Activated T-helper 1 cell treated with anti-CD3 and anti-CD28 coated beads, Interleukin-12 subunit alpha, Interleukin-12 subunit beta, Interleukin-2, Interleukin-4 antibody, amounts not matched to agents 30 ng/mL and 10 ng/mL and 1 ng/mL, durations not matched to agents 14 hours and 24 hours and 36 hours (primary cell): Measurements from ENCODE around the gene C1orf50. TPM values are rescaled to one million over a fixed set of nuclear protein-coding genes. Genes with fewer than 3 reads are reported as not detected.
A peak's percentile ranks its signal among the peaks of the same experiment; 100 is the strongest.
"Not testable (repeated sequence)": the region's sequence is repeated elsewhere in the genome, so short reads cannot be mapped to it uniquely, and the experiment has no call there.

Experiments used
- DNase-seq: peaks from one replicate; pipeline ENCODE4 v3.0.0; 2021; ENCODE audit warnings: low spot score
- H3K27ac Mint-ChIP-seq: one replicate; pipeline ENCODE4 v1.8.0; 2021; ENCODE audit warnings: mild to moderate bottlenecking, mixed read lengths
- H3K27me3 Mint-ChIP-seq: one replicate; pipeline ENCODE4 v1.8.0; 2022; ENCODE audit warnings: mild to moderate bottlenecking, moderate library complexity, mixed read lengths; ENCODE audit not compliant: insufficient read depth
- H3K36me3 Mint-ChIP-seq: one replicate; pipeline ENCODE4 v1.8.0; 2021; ENCODE audit warnings: low read depth, mixed read lengths
- H3K4me1 Mint-ChIP-seq: one replicate; pipeline ENCODE4 v1.8.0; 2021; ENCODE audit warnings: low read depth, mixed read lengths
- H3K4me3 Mint-ChIP-seq: one replicate; pipeline ENCODE4 v1.8.0; 2021; ENCODE audit warnings: mild to moderate bottlenecking, moderate library complexity, mixed read lengths
- H3K9me3 Mint-ChIP-seq: one replicate; pipeline ENCODE4 v1.8.0; 2021; ENCODE audit warnings: mixed read lengths
- intact Hi-C: fragments of 100-400 bp; cut with micrococcal nuclease; formaldehyde crosslinking; loops from one replicate; pipeline ENCODE4 v1.15.1; 2024
- total RNA-seq: library from RNA; stranded (reverse); gene quantifications from 2 replicates; pipeline ENCODE4 v1.2.3, GENCODE V29; 2022

The C1orf50 gene
- 6.4 and 7.6 TPM in 2 replicates for total RNA-seq

DNA sequence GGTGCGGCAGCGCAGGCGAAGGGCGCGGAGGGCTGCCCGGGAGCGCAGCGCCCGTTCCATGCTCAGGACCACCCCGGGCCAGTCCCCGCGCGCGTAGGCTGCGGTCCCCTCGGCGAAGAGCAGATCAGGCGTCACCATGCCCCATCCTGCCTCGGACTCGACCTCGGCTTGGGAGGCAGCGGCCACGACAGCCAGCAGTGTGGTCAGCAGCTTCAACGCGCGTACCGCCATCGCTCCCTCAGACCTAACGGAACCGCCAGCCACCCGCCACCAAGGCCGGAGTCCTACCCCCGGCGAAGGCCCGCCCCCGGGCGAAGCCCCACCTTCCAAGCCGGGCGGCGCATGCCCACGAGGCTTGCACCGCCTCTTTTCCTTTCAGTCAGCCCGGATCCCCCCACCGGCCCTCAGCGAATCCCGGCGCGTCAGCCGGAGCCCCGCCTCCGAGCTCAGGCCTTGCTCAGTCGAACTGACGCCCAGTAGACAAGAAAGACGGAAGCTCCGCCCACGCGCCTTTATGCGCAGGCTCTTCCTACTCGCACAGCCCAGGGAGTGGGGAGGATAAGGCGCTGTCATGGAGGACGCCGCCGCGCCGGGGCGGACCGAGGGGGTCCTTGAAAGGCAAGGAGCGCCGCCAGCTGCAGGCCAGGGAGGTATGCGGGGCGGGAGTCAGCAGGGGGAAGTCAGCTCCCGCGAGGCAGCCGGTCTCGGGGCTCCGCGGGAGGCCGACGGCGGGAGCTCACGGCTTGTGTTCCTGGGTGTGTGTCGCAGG, at the start of gene C1orf50, which contains the start of gene P3H1:
Gene C1orf50 (plus strand): TSS at position 509 of the 769 bp plus-strand sequence. CDS start 63 bp downstream, at position 572.
Gene P3H1 (minus strand): TSS at position 288 of the 769 bp plus-strand sequence. CDS start 57 bp downstream, at position 231.
- no peak within 1 kb of the TSS for H3K4me3 Mint-ChIP-seq
- H3K27ac Mint-ChIP-seq: peak within 1 kb of the TSS; percentile 93
- H3K36me3 Mint-ChIP-seq: peaks cover 14% of the 10 kb centered on the region
- intact Hi-C loops: loop anchor here (1.0 to 5.0 kb wide), 13 partner anchors 11 to 1445 kb away; partner anchors contain the start of genes CDC20, CFAP57, DMAP1 and EBNA1BP2
- H3K4me1 Mint-ChIP-seq: peaks cover 21% of the 10 kb centered on the region
- H3K27me3 Mint-ChIP-seq: no peaks in the 10 kb centered on the region
- DNase-seq: peak; percentile 100
- no peaks in the 10 kb centered on the region for H3K9me3 Mint-ChIP-seq

DNA sequence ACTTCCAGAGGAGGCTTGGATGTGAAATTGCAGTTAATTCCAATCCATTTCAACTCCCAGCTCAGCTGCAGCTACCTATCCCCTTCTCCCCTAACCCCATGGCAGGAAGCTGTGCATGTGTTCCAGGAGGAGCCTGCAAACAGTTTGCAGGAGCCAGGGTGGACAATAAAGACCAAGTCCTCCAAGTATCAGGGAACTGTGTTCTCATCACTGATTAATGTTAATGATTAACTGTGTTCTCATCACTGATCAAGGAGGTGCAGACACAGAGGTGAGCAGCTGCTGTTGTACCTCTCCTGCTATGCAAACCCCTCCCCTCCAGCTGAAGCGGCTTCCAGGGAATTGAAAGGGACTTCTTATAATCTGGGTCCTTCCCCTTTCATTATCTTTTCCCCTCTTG, 46.2 kb upstream of the C1orf50 start:
- H3K27me3 Mint-ChIP-seq: no peaks in the 10 kb centered on the region
- intact Hi-C loops: no loop called here
- H3K27ac Mint-ChIP-seq: no peak overlapping the region
- H3K4me1 Mint-ChIP-seq: peaks cover 6% of the 10 kb centered on the region
- H3K4me3 Mint-ChIP-seq: no peak overlapping the region
- DNase-seq: no peak
- H3K9me3 Mint-ChIP-seq: peaks cover 4% of the 10 kb centered on the region
- peaks cover 22% of the 10 kb centered on the region for H3K36me3 Mint-ChIP-seq

DNA sequence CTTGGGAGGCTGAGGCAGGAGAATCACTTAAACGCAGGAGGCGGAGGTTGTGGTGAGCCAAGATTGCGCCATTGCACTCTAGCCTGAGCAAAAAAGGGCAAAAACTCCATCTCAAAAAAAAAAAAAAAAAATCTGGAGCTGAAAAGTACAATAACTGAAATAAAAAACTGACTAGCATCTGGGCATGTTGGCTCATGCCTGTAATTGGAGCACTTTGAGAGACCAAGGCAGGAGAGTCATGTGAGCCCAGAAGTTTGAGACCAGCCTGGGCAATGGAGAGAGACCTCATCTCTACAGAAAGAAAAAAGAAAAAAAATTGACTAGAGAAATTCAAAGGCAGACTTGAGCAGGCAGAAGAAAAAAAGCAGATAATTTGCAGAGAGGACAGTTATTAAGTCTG, 45.1 kb upstream of the C1orf50 start:
- peaks cover 14% of the 10 kb centered on the region for H3K36me3 Mint-ChIP-seq
- no peak for DNase-seq
- no peaks in the 10 kb centered on the region for H3K9me3 Mint-ChIP-seq
- peaks cover 6% of the 10 kb centered on the region for H3K4me1 Mint-ChIP-seq
- H3K4me3 Mint-ChIP-seq: no peak overlapping the region
- intact Hi-C loops: no loop called here
- no peaks in the 10 kb centered on the region for H3K27me3 Mint-ChIP-seq
- no peak overlapping the region for H3K27ac Mint-ChIP-seq

DNA sequence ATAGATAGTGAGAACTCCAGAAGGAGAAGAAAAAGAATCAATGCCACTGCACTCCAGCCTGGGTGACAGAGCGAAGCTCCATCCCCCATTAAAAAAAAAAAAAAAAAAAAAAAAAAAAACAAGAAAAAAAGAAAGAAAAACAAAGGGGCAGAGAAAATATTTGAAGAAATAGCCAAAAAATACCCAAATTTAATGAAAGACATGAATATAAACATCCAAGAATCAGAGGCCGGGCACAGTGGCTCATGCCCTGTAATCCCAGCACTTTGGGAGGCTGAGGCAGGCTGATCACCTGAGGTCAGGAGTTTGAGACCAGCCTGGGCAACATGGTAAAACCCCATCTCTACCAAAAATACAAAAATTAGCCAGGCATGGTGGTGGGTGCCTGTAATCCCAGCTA, 44.6 kb upstream of the C1orf50 start:
- H3K27ac Mint-ChIP-seq, DNase-seq, intact Hi-C loops, H3K36me3 Mint-ChIP-seq, H3K9me3 Mint-ChIP-seq, H3K4me3 Mint-ChIP-seq, H3K27me3 Mint-ChIP-seq, H3K4me1 Mint-ChIP-seq: not testable (repeated sequence)

DNA sequence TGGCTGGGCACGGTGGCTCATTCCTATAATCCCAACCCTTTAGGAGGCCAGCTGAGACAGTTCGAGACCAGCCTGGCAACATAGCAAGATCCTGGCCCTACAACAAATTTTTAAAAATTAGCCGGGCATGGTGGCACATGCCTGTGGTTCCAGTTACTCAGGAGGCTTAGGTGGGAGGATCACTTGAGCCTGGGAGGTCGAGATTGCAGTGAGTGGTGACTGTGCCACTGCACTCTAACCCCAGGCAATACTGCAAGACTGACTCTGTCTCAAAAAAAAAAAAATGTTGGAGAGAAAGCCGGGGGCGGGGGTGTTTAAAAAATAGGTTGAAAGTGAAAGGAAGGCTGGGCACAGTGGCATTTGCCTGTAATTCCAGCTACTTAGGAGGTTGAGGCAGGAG, 43.5 kb upstream of the C1orf50 start:
- H3K27ac Mint-ChIP-seq: no peak overlapping the region
- DNase-seq: no peak
- peaks cover 6% of the 10 kb centered on the region for H3K4me1 Mint-ChIP-seq

DNA sequence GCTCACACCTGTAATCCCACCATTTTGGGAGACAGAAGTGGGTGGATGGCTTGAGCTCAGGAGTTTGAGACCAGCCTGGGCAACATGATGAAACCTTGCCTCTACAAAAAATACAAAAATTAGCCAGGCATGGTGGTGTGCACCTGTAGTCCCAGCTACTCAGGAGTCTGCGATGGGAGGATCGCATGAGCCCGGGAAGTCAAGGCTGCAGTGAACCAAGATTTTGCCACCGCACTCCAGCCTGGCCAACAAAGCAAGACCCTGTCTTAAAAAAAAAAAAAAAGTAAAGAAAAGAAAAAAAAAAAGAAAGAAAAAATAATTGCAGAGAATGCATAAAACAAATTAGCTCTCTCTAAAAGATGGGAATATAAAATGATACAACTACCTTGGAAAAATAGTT, 41.2 kb upstream of the C1orf50 start:
- H3K27ac Mint-ChIP-seq, H3K4me1 Mint-ChIP-seq, H3K9me3 Mint-ChIP-seq, intact Hi-C loops, H3K36me3 Mint-ChIP-seq, H3K27me3 Mint-ChIP-seq, H3K4me3 Mint-ChIP-seq, DNase-seq: not testable (repeated sequence)

More for the DNA sequence above, 43.5 kb upstream of the C1orf50 start:
- intact Hi-C loops: no loop called here
- Mint-ChIP-seq H3K27me3 (no peaks in the 10 kb centered on the region), H3K9me3 (no peaks in the 10 kb centered on the region), H3K36me3 (peaks cover 4% of the 10 kb centered on the region), H3K4me3 (no peak overlapping the region)

DNA sequence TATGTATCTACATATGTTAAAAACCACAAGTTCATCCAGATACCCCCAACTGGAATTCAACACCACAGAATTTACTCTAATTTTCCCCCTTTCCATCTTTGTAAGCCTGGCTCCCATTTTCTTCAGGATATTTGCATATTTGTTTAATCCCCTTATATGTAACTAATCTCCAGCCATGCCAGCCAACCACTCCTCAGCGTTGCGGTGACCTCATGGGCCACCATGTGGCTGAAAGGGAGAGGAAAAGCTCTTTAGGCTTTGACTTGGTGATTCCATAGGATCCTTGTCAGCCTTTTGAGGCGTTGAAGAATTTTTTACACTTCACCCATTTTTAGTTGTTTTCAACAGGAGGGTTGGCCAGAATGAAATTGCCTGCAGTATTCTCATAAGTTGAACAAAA, 37.0 kb upstream of the C1orf50 start:
- peaks cover 5% of the 10 kb centered on the region for H3K4me1 Mint-ChIP-seq
- intact Hi-C loops: no loop called here
- no peaks in the 10 kb centered on the region for H3K9me3 Mint-ChIP-seq
- no peaks in the 10 kb centered on the region for H3K27me3 Mint-ChIP-seq
- H3K4me3 Mint-ChIP-seq: no peak overlapping the region
- H3K27ac Mint-ChIP-seq: no peak overlapping the region
- no peak for DNase-seq
- no peaks in the 10 kb centered on the region for H3K36me3 Mint-ChIP-seq

DNA sequence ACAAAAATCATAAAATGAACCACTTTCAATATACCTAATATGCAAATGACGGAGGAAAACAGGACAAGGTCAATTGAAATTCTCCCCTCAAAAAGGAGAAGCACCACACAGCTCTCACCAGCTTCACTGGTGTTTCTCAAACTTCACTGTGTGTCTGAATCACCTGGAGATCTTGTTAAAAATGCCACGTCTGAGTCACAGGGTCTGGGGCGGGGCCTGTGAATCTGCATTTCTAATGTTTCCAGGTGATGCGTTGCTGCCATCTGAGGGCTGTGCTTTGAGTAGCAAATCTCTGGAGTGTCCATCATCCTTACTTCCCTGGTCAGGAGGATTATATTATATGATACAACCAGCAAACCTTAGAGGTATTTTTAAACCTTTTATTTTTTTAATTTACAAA, 36.1 kb upstream of the C1orf50 start:
- H3K27ac Mint-ChIP-seq: no peak overlapping the region
- intact Hi-C loops: loop anchor here (1.0 kb wide), 1 partner anchor 153 kb away; no protein-coding TSS in a partner anchor
- no peaks in the 10 kb centered on the region for H3K36me3 Mint-ChIP-seq
- no peak overlapping the region for H3K4me3 Mint-ChIP-seq
- H3K9me3 Mint-ChIP-seq: no peaks in the 10 kb centered on the region
- DNase-seq: no peak
- H3K27me3 Mint-ChIP-seq: no peaks in the 10 kb centered on the region
- peaks cover 5% of the 10 kb centered on the region for H3K4me1 Mint-ChIP-seq

GRCh38 chr1:42731585-42731984, 35.5 kb upstream of the C1orf50 start:
- no peaks in the 10 kb centered on the region for H3K36me3 Mint-ChIP-seq
- H3K4me1 Mint-ChIP-seq: peaks cover 5% of the 10 kb centered on the region
- H3K27me3 Mint-ChIP-seq: no peaks in the 10 kb centered on the region
- H3K9me3 Mint-ChIP-seq: no peaks in the 10 kb centered on the region
- no peak overlapping the region for H3K27ac Mint-ChIP-seq
- intact Hi-C loops: loop anchor here (1.0 kb wide), 1 partner anchor 153 kb away; no protein-coding TSS in a partner anchor
- no peak for DNase-seq
- H3K4me3 Mint-ChIP-seq: no peak overlapping the region

GRCh38 chr1:42732126-42732680, 34.8 kb upstream of the C1orf50 start:
- Mint-ChIP-seq H3K36me3 (no peaks in the 10 kb centered on the region), H3K9me3 (no peaks in the 10 kb centered on the region), H3K27me3 (no peaks in the 10 kb centered on the region), H3K4me1 (peaks cover 8% of the 10 kb centered on the region), H3K4me3 (no peak overlapping the region), H3K27ac (no peak overlapping the region)
- intact Hi-C loops: no loop called here
- DNase-seq: no peak

DNA sequence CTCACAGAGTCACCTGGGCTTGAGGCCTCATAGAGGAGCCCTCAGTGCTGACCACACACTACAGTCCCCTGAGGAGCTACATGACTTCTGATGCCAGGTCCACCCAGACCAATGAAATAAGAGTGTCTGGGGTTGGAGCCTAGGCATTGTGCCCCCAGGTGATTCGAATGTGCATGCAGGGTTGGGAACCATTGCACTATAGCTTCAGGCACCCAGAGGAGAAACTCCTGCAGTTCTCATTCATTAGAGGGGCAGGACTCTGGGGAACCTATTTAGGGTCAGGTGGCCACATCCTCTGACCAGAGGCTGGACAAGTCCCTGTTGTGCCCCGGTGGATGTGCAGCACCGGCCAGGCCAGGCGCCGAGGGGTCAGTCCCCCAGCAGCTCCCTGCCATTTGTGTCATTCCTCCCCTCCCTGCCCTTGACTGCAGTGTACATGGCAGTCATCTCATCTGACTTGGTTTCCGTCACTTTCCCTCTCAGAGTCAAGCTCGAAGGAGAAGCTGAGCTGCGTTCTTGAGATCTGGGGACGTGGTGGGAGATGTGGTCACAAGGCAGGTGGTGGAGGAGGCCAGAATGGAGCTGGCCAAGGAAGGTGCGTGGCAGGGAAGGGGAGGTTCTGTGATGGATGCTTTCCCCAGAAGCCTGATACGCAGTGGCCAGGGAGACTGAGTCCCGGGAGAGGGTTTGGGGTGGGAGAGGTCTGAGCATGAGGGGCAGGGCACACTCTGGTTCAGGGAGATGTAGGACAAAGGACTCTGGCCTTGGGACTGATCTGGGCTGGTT, 33.4 kb upstream of the C1orf50 start:
- Mint-ChIP-seq H3K27me3 (no peaks in the 10 kb centered on the region), H3K27ac (no peak overlapping the region), H3K4me1 (peaks cover 11% of the 10 kb centered on the region), H3K4me3 (no peak overlapping the region), H3K36me3 (no peaks in the 10 kb centered on the region), H3K9me3 (no peaks in the 10 kb centered on the region)
- DNase-seq: no peak
- intact Hi-C loops: no loop called here

DNA sequence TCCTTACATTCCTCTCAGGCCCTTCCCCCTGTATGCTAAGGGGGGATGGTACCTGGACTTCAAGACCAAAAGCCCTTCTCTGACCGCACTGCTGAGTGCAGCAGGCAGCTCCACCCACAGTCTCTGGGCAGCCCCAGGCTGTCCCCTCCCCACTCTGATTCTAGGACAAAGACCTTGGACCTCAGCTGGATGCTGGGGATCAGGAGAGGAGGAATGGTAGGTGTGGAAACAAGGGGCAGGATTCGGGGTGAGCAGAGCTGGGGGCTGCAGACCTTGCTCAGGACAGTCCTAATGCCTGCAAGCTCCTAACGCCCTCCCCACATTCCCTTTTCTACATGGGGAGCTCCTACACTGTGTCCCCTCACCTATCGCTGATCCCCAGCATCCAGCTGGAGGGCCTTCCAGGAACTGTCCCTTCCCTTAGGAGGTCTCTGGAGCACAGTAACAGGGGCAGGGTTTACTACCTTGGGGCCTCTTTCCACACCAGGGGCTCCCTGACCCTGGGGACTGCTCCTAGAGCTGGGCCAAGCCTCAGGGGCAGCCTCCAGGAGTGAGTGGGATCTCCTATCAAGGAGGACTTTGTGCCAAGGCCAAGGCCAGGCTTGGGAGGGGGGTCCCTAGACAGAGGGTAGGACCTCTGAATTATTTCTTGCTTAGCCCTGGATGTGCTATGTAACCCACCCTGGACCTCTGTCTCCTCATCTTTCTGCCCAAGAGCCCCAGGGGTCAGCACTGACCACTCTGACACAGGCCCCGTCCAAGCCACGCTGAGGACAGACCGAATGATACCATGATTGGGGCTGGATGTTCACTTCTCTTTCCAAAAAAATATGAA, 32.6 kb upstream of the C1orf50 start:
- Mint-ChIP-seq H3K4me1 (peaks cover 11% of the 10 kb centered on the region), H3K36me3 (no peaks in the 10 kb centered on the region), H3K27me3 (no peaks in the 10 kb centered on the region), H3K27ac (no peak overlapping the region), H3K4me3 (no peak overlapping the region), H3K9me3 (no peaks in the 10 kb centered on the region)
- no peak for DNase-seq
- intact Hi-C loops: no loop called here
